GM12878 (cell line): ENCODE data around the gene KCNAB2. TPM values are rescaled to one million over a fixed set of nuclear protein-coding genes. Genes with fewer than 3 reads are reported as not detected.

Experiments
- ATAC-seq: fragments of 200-7000 bp; cut with Tn5 transposase; 3 replicates; pipeline ENCODE4 v1.9.1; 2020; ENCODE audit warnings: mild to moderate bottlenecking, moderate library complexity
- BruUV-seq: library from RNA; stranded (reverse); fragments of 400-500 nt; replicated peaks from 2 replicates; lab custom pipeline; 2021; lab: Mats Ljungman, UMichigan
- CTCF ChIA-PET: fragments of 300-600 bp; sonication (Branson Sonifier 250); formaldehyde crosslinking; extraction: SDS; loops from one replicate; lab custom pipeline; 2021; ENCODE audit warnings: inconsistent platforms; lab: Yijun Ruan, JAX
- POLR2A ChIA-PET: fragments of 350-600 bp; formaldehyde crosslinking; extraction: SDS; loops from one replicate; lab custom pipeline; 2021; ENCODE audit warnings: inconsistent platforms; lab: Charles Lee
- RAD21 ChIA-PET: fragments of 300-600 bp; sonication (Branson Sonifier 250); formaldehyde crosslinking; loops from one replicate; lab custom pipeline; 2023; ENCODE audit warnings: antibody characterized with exemption; ENCODE audit not compliant: unreplicated experiment; lab: Charles Lee
- SMC1A ChIA-PET: fragments of 300-600 bp; sonication (Branson Sonifier 250); formaldehyde crosslinking; loops from one replicate; lab custom pipeline; 2023; ENCODE audit not compliant: unreplicated experiment, uncharacterized antibody; lab: Charles Lee
- DNase-seq: peaks from one replicate; pipeline ENCODE4 v3.0.0-alpha.2; 2011; ENCODE audit warnings: low read depth, low spot score
- FAIRE-seq: peaks from 3 replicates; lab custom pipeline; 2011; peaks lifted over from hg19 to GRCh38; lab: Jason Lieb, UNC
- H2AFZ ChIP-seq: 2 replicates; pipeline ENCODE4 v1.6.0; 2011; ENCODE audit warnings: low read depth, low read length, control low read depth; ENCODE audit not compliant: control insufficient read depth
- H3K27ac ChIP-seq: 2 replicates; pipeline ENCODE4 v1.5.1; 2011; ENCODE audit warnings: control low read depth; ENCODE audit not compliant: control insufficient read depth, insufficient read depth
- H3K27me3 ChIP-seq, 2 experiments: replicated peaks in 1 of 2; 2 replicates each; pipeline versions ENCODE4 v1.6.0 to v1.6.1; 2011; ENCODE audit warnings: low read length in 1 of 2; ENCODE audit not compliant: control insufficient read depth in 2 of 2, insufficient read depth in 2 of 2
- H3K36me3 ChIP-seq, 2 experiments: 2 replicates each; pipeline ENCODE4 v1.5.1; 2011; ENCODE audit warnings: low read length in 1 of 2; ENCODE audit not compliant: control insufficient read depth in 2 of 2, insufficient read depth in 2 of 2
- H3K4me1 ChIP-seq: 2 replicates; pipeline ENCODE4 v1.6.1; 2011; ENCODE audit warnings: mild to moderate bottlenecking, low read length, moderate library complexity, mixed read lengths; ENCODE audit not compliant: control insufficient read depth, insufficient read depth
- H3K4me2 ChIP-seq: 2 replicates; pipeline ENCODE4 v1.6.0; 2011; ENCODE audit warnings: control low read depth; ENCODE audit not compliant: control insufficient read depth, insufficient read depth
- H3K4me3 ChIP-seq: fragments of 200-600 bp; sonication (generic); 2 replicates; pipeline ENCODE4 v1.5.1; 2016
- H3K79me2 ChIP-seq: 2 replicates; pipeline ENCODE4 v1.6.0; 2011; ENCODE audit warnings: low read length; ENCODE audit not compliant: control insufficient read depth, insufficient read depth
- H3K9ac ChIP-seq: 2 replicates; pipeline ENCODE4 v1.8.0; 2011; ENCODE audit warnings: low read length, control low read depth, mixed read lengths; ENCODE audit not compliant: control insufficient read depth, insufficient read depth
- H3K9me3 ChIP-seq: replicated peaks from 3 replicates; pipeline ENCODE4 v1.5.1; 2011; ENCODE audit warnings: mild to moderate bottlenecking, low read length; ENCODE audit not compliant: control insufficient read depth, insufficient read depth
- H4K20me1 ChIP-seq: 2 replicates; pipeline ENCODE4 v1.6.0; 2011; ENCODE audit not compliant: control insufficient read depth, insufficient read depth
- ATF7 ChIP-seq: fragments of 450-650 bp; IDR thresholded peaks from 2 replicates; pipeline ENCODE4 v1.6.1; 2016; ENCODE audit warnings: low read depth, mild to moderate bottlenecking
- CBFB ChIP-seq: IDR thresholded peaks from 2 replicates; pipeline ENCODE4 v1.6.1; 2016; ENCODE audit warnings: antibody characterized with exemption, low read depth
- NFIC ChIP-seq: IDR thresholded peaks from 2 replicates; pipeline ENCODE4 v1.6.1; 2012; ENCODE audit warnings: low read depth, mild to moderate bottlenecking, inconsistent platforms, low read length, moderate library complexity
- RAD51 ChIP-seq: fragments of 450-650 bp; IDR thresholded peaks from 2 replicates; pipeline ENCODE4 v1.6.1; 2016; ENCODE audit warnings: moderate library complexity, mild to moderate bottlenecking, inconsistent platforms
- RFX5 ChIP-seq: IDR thresholded peaks from 2 replicates; pipeline ENCODE4 v1.6.1; 2011; ENCODE audit warnings: low read depth, low read length, improper control_type of control experiment
- SRF ChIP-seq, 2 experiments: IDR thresholded peaks; 2 replicates each; pipeline ENCODE4 v1.6.1; 2011; ENCODE audit warnings: low read depth in 2 of 2, low read length in 2 of 2, mild to moderate bottlenecking in 1 of 2, moderate library complexity in 1 of 2
- STAT1 ChIP-seq: fragments of 450-650 bp; conservative IDR thresholded peaks from 2 replicates; pipeline ENCODE4 v1.6.1; 2014; ENCODE audit warnings: antibody characterized with exemption, mild to moderate bottlenecking
- WGBS: methylation state at CpG from one replicate; pipeline ENCODE4 v1.1.6; 2016; ENCODE audit warnings: low lambda C conversion rate; ENCODE audit not compliant: insufficient replicate concordance, insufficient coverage; ENCODE audit errors: missing lambda C conversion rate; 5-methylcytosine and 5-hydroxymethylcytosine counted together
- in situ Hi-C: fragments of 300-500 bp; cut with MboI; formaldehyde crosslinking; loops from 9 replicates; pipeline ENCODE4 v1.14.3; 2018; ENCODE audit warnings: mixed read lengths
- intact Hi-C: fragments of 100-400 bp; cut with micrococcal nuclease; formaldehyde crosslinking; loops from one replicate; pipeline ENCODE4 v1.14.2; 2022; ENCODE audit not compliant: unreplicated experiment
- polyA plus RNA-seq, 11 experiments: library from polyadenylated mRNA; depleted of rRNA in 4 of 11; unstranded in 6 of 11; stranded (reverse) in 5 of 11; fragments of >200 nt; fragmentation: Nextera tagmentation in 4 of 11; fragmentation: Illumina TruSeq in 1 of 11; extraction: Ambion mirVana in 4 of 11; extraction: Trizol in 1 of 11; gene quantifications; 1 replicate in 1 of 11; 2 replicates in 10 of 11; pipeline versions ENCODE4 v1.2.1 to v1.2.3, GENCODE V29; 2011 to 2016; ENCODE audit warnings: inconsistent platforms in 2 of 11, missing spikeins in 2 of 11, low read depth in 1 of 11
- total RNA-seq, 4 experiments: library from RNA; depleted of rRNA in 3 of 4; stranded (reverse); fragments of >200 nt in 3 of 4; fragmentation: Illumina TruSeq in 1 of 4; extraction: Trizol in 1 of 4; gene quantifications; 2 replicates each; pipeline versions ENCODE4 v1.2.1 to v1.2.3, GENCODE V29; 2013 to 2021
- TF ChIP-seq, protein P1 (sequence below): fragments of 450-650 bp; IDR thresholded peaks from 2 replicates; pipeline ENCODE4 v1.6.1; 2017; ENCODE audit warnings: mild to moderate bottlenecking, moderate library complexity

Gene KCNAB2
- total and polyA plus RNA-seq, 10 of the 15 experiments (the other 5 are each of a cell fraction or from before 2014, with no cell fraction given): 2.9 to 123 (median 62.4) TPM

DNA sequence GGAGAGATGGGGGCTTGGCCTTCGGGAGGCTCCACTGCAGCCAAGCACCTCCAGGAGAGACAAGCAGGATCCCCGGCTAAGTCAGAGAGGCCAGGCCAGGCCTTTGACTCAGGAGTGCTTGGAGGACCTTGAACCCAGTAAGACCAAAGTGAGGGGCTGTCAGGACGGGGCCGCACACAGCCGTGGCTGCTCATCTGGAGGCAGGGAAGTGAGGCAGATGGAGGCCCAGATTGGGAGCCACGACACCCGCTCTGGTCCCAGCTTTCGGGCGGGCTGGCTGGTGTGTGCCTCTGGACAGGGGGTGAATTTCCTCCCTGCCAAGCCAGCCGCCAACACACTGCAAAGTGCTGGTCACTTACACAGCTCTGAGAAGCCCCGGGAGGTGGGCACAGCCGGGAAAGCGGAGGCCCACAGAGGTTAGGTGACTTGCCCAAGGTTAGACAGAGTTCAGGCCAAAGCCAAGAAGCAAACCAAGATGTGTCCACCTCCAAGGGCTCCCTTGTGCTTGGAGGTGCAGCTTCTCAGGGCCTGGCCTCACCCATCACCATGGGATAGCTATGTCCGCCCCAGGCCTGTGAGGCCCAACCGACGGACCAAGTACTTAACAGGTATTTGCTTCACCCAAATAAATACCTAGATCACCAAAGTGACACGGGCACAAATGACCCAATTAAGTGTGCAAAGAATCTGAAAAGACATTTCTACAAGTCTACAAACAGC, 76.1 kb downstream of the KCNAB2 start:
- ChIA-PET SMC1A (no interaction called here), CTCF (no interaction called here), POLR2A (no interaction called here), RAD21 (no interaction called here)
- H2AFZ ChIP-seq: no peak overlapping the region
- no TSS peak for BruUV-seq
- 42% methylated on average over 17 of the region's 17 CpGs for WGBS
- in situ Hi-C loops: no loop called here
- H3K27me3 ChIP-seq: no peaks in the 10 kb centered on the region
- intact Hi-C loops: no loop called here
- H3K79me2 ChIP-seq: no peaks in the 10 kb centered on the region
- no peak overlapping the region for H3K4me3 ChIP-seq
- no peak overlapping the region for H3K4me2 ChIP-seq
- FAIRE-seq (no peak), DNase-seq (no peak), ATAC-seq (no peak)
- TF ChIP-seq NFIC (no peak), CBFB (no peak), SRF (IDR thresholded peaks at IDR 0.05; ENCODE audit: low read depth in 2 of 2, low read length in 2 of 2) (no peak), ATF7 (no peak), RFX5 (no peak), STAT1 (no peak), RAD51 (no peak)
- TF ChIP-seq, protein P1, sequence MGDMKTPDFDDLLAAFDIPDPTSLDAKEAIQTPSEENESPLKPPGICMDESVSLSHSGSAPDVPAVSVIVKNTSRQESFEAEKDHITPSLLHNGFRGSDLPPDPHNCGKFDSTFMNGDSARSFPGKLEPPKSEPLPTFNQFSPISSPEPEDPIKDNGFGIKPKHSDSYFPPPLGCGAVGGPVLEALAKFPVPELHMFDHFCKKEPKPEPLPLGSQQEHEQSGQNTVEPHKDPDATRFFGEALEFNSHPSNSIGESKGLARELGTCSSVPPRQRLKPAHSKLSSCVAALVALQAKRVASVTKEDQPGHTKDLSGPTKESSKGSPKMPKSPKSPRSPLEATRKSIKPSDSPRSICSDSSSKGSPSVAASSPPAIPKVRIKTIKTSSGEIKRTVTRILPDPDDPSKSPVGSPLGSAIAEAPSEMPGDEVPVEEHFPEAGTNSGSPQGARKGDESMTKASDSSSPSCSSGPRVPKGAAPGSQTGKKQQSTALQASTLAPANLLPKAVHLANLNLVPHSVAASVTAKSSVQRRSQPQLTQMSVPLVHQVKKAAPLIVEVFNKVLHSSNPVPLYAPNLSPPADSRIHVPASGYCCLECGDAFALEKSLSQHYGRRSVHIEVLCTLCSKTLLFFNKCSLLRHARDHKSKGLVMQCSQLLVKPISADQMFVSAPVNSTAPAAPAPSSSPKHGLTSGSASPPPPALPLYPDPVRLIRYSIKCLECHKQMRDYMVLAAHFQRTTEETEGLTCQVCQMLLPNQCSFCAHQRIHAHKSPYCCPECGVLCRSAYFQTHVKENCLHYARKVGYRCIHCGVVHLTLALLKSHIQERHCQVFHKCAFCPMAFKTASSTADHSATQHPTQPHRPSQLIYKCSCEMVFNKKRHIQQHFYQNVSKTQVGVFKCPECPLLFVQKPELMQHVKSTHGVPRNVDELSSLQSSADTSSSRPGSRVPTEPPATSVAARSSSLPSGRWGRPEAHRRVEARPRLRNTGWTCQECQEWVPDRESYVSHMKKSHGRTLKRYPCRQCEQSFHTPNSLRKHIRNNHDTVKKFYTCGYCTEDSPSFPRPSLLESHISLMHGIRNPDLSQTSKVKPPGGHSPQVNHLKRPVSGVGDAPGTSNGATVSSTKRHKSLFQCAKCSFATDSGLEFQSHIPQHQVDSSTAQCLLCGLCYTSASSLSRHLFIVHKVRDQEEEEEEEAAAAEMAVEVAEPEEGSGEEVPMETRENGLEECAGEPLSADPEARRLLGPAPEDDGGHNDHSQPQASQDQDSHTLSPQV: no peak
- no peaks in the 10 kb centered on the region for H4K20me1 ChIP-seq
- no peak overlapping the region for H3K27ac ChIP-seq
- H3K36me3 ChIP-seq: no peaks in the 10 kb centered on the region
- no peaks in the 10 kb centered on the region for H3K9me3 ChIP-seq
- no peak overlapping the region for H3K9ac ChIP-seq
- no peaks in the 10 kb centered on the region for H3K4me1 ChIP-seq
